Endodermal cell (in vitro differentiated cells): ENCODE measurements around the gene ZBTB1. TPM values are rescaled to one million over a fixed set of nuclear protein-coding genes. Genes with fewer than 3 reads are reported as not detected.

Source experiments
- DNase-seq: peaks from one replicate; pipeline ENCODE4 v3.0.0-alpha.2; 2017
- H3K27ac ChIP-seq: 2 replicates; pipeline ENCODE4 v1.5.1; 2013; ENCODE audit warnings: mild to moderate bottlenecking, low read depth, low read length, moderate library complexity
- H3K27me3 ChIP-seq: 2 replicates; pipeline ENCODE4 v1.6.1; 2013; ENCODE audit warnings: mild to moderate bottlenecking, low read length, moderate library complexity; ENCODE audit not compliant: insufficient read depth, control insufficient read depth, poor library complexity, severe bottlenecking
- H3K36me3 ChIP-seq: 2 replicates; pipeline ENCODE4 v1.7.0; 2013; ENCODE audit warnings: mild to moderate bottlenecking, low read length, moderate library complexity; ENCODE audit not compliant: control insufficient read depth, insufficient read depth
- H3K4me1 ChIP-seq: one replicate; pipeline ENCODE4 v1.7.0; 2013; ENCODE audit warnings: low read length; ENCODE audit not compliant: control insufficient read depth, insufficient read depth
- H3K4me3 ChIP-seq: 2 replicates; pipeline ENCODE4 v1.5.1; 2013; ENCODE audit warnings: mild to moderate bottlenecking, low read length, moderate library complexity
- H3K9ac ChIP-seq: 2 replicates; pipeline ENCODE4 v1.6.1; 2013; ENCODE audit warnings: mild to moderate bottlenecking, low read length, moderate library complexity; ENCODE audit not compliant: poor library complexity, severe bottlenecking; ENCODE audit errors: extremely low read depth
- H3K9me3 ChIP-seq: 2 replicates; pipeline ENCODE4 v1.6.1; 2013; ENCODE audit warnings: mild to moderate bottlenecking, low read length, moderate library complexity; ENCODE audit not compliant: control insufficient read depth
- H3K27ac Mint-ChIP-seq: 2 replicates; pipeline ENCODE4 v1.8.0; 2020; ENCODE audit warnings: mixed read lengths
- H3K27me3 Mint-ChIP-seq: 2 replicates; pipeline ENCODE4 v1.8.0; 2021; ENCODE audit warnings: mild to moderate bottlenecking, mixed read lengths; ENCODE audit not compliant: insufficient read depth
- H3K36me3 Mint-ChIP-seq: 2 replicates; pipeline ENCODE4 v1.8.0; 2020; ENCODE audit warnings: low read depth, mixed read lengths
- H3K4me1 Mint-ChIP-seq: 2 replicates; pipeline ENCODE4 v1.8.0; 2020; ENCODE audit warnings: mixed read lengths
- H3K4me3 Mint-ChIP-seq: 2 replicates; pipeline ENCODE4 v1.8.0; 2020; ENCODE audit warnings: mild to moderate bottlenecking, moderate library complexity, mixed read lengths
- H3K9me3 Mint-ChIP-seq: 2 replicates; pipeline ENCODE4 v1.8.0; 2020; ENCODE audit warnings: mild to moderate bottlenecking, mixed read lengths
- WGBS, 2 experiments: methylation state at CpG; one replicate each; pipeline versions ENCODE4 v1.1.5 to v1.1.7; 2013; ENCODE audit warnings: missing lambda C conversion rate in 2 of 2, mixed read lengths in 1 of 2; ENCODE audit not compliant: insufficient coverage in 1 of 2, insufficient read length in 1 of 2; 5-methylcytosine and 5-hydroxymethylcytosine counted together
- total RNA-seq, 2 donors: library from RNA; stranded (reverse); fragmentation: NEBNext Ultra II Directional in 1 of 2; extraction: Animal tissue kit (Norgen Biotek cat#: 25700) in 1 of 2; gene quantifications; 2 replicates in 1 of 2; 3 replicates in 1 of 2; pipeline ENCODE4 v1.2.1, GENCODE V29; 2021
- TF ChIP-seq, protein P1 (sequence below): fragments of 200-600 bp; sonication (generic); conservative IDR thresholded peaks from 2 replicates; pipeline ENCODE4 v1.5.0; 2021; ENCODE audit warnings: antibody characterized with exemption, mild to moderate bottlenecking

The ZBTB1 gene
- total RNA-seq, 2 donors from 2014 or later = 31.0 to 32.4 TPM

- H3K9ac ChIP-seq = no peak overlapping the region
- no peaks in the 10 kb centered on the region for H3K9me3 Mint-ChIP-seq
- TF ChIP-seq, protein P1, sequence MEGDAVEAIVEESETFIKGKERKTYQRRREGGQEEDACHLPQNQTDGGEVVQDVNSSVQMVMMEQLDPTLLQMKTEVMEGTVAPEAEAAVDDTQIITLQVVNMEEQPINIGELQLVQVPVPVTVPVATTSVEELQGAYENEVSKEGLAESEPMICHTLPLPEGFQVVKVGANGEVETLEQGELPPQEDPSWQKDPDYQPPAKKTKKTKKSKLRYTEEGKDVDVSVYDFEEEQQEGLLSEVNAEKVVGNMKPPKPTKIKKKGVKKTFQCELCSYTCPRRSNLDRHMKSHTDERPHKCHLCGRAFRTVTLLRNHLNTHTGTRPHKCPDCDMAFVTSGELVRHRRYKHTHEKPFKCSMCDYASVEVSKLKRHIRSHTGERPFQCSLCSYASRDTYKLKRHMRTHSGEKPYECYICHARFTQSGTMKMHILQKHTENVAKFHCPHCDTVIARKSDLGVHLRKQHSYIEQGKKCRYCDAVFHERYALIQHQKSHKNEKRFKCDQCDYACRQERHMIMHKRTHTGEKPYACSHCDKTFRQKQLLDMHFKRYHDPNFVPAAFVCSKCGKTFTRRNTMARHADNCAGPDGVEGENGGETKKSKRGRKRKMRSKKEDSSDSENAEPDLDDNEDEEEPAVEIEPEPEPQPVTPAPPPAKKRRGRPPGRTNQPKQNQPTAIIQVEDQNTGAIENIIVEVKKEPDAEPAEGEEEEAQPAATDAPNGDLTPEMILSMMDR = no peak
- H3K4me1 ChIP-seq = no peaks in the 10 kb centered on the region
- no peak overlapping the region for H3K4me3 Mint-ChIP-seq
- H3K4me1 Mint-ChIP-seq = peaks cover 7% of the 10 kb centered on the region
- H3K4me3 ChIP-seq = no peak overlapping the region
- no peak overlapping the region for H3K27ac ChIP-seq
- WGBS, 2 experiments = 85 to 93% methylated on average over 3 of the region's 3 CpGs
- no peaks in the 10 kb centered on the region for H3K36me3 ChIP-seq
- H3K36me3 Mint-ChIP-seq = no peaks in the 10 kb centered on the region
- DNase-seq = no peak
- H3K27me3 Mint-ChIP-seq = peaks cover 10% of the 10 kb centered on the region
- H3K27ac Mint-ChIP-seq = no peak overlapping the region
- peaks cover 19% of the 10 kb centered on the region for H3K27me3 ChIP-seq
- no peaks in the 10 kb centered on the region for H3K9me3 ChIP-seq
Observed at GRCh38 chr14:64467101-64467500, 37.5 kb upstream of the ZBTB1 start.

DNA sequence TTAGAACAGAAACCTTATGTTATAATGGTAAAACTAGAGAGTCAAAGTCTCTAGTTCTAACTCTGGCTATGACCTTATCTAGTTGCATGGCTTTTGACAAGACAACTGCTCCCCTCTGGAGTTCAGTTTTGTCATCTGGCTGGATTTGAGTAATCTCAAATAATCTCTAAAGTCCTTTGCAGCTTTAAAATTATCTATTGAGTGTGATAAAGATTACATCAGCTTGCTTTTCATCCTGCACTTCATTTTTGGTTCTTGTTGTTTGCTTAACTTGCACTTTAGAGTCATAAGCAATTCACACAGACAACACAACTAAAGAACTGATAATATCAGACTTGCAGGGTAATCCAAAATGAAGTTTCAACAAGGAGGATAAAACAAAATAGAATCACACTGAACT, 37.0 kb upstream of the ZBTB1 start:
- no peak overlapping the region for H3K9ac ChIP-seq
- H3K27me3 ChIP-seq = peaks cover 19% of the 10 kb centered on the region
- H3K4me1 ChIP-seq = no peaks in the 10 kb centered on the region
- Mint-ChIP-seq H3K27ac (no peak overlapping the region), H3K9me3 (no peaks in the 10 kb centered on the region), H3K36me3 (no peaks in the 10 kb centered on the region), H3K27me3 (peaks cover 10% of the 10 kb centered on the region), H3K4me3 (no peak overlapping the region), H3K4me1 (peaks cover 7% of the 10 kb centered on the region)
- no peak overlapping the region for H3K4me3 ChIP-seq
- TF ChIP-seq, protein P1 = no peak
- no peaks in the 10 kb centered on the region for H3K36me3 ChIP-seq
- no peaks in the 10 kb centered on the region for H3K9me3 ChIP-seq
- no peak for DNase-seq
- no peak overlapping the region for H3K27ac ChIP-seq

GRCh38 chr14:64468451-64468850, 36.1 kb upstream of the ZBTB1 start:
- whole genome bisulfite sequencing, 2 experiments = 71 to 77% methylated on average over 3 of the region's 3 CpGs
- no peaks in the 10 kb centered on the region for H3K4me1 ChIP-seq
- TF ChIP-seq, protein P1 = no peak
- H3K27me3 Mint-ChIP-seq = peaks cover 10% of the 10 kb centered on the region
- H3K9me3 ChIP-seq = no peaks in the 10 kb centered on the region
- no peak overlapping the region for H3K27ac Mint-ChIP-seq
- no peak overlapping the region for H3K4me3 ChIP-seq
- H3K27me3 ChIP-seq = peaks cover 19% of the 10 kb centered on the region
- H3K36me3 Mint-ChIP-seq = no peaks in the 10 kb centered on the region
- no peaks in the 10 kb centered on the region for H3K9me3 Mint-ChIP-seq
- DNase-seq = no peak
- no peak overlapping the region for H3K27ac ChIP-seq
- no peaks in the 10 kb centered on the region for H3K36me3 ChIP-seq
- no peak overlapping the region for H3K9ac ChIP-seq
- no peak overlapping the region for H3K4me3 Mint-ChIP-seq
- peaks cover 7% of the 10 kb centered on the region for H3K4me1 Mint-ChIP-seq
